H4 (cell line): ENCODE results near the gene C12orf57. TPM values are rescaled to one million over a fixed set of nuclear protein-coding genes. Genes with fewer than 3 reads are reported as not detected.

Experiments
- total RNA-seq: library from RNA; depleted of rRNA; stranded (reverse); fragments of >200 nt; shearing (Covaris generic); gene quantifications from 2 replicates; pipeline ENCODE4 v1.2.3, GENCODE V29; 2014; rRNA removed

The C12orf57 gene
- total RNA-seq, 1 experiment from 2014 or later = 219 TPM

Other genes starting within 250 kb of the C12orf57 start
- gene PIANP, start 243.2 kb upstream of the C12orf57 start, total RNA-seq = not detected in 2 replicates
- gene COPS7A, start 220.0 kb upstream of the C12orf57 start, total RNA-seq = 93.8 and 93.9 TPM in 2 replicates
- gene MLF2, start 190.9 kb upstream of the C12orf57 start, total RNA-seq = 314 and 332 TPM in 2 replicates
- gene PTMS, start 177.7 kb upstream of the C12orf57 start, total RNA-seq = 122 and 133 TPM in 2 replicates
- gene LAG3, start 171.5 kb upstream of the C12orf57 start, total RNA-seq = 0.06 TPM in 1 of 2 replicates, not detected in the other
- 0.12 TPM in 1 of 2 replicates, not detected in the other for gene CD4, start 154.5 kb upstream of the C12orf57 start, total RNA-seq
- gene GPR162, start 122.2 kb upstream of the C12orf57 start, total RNA-seq = 8.5 and 13.8 TPM in 2 replicates
- 29.5 and 35.2 TPM in 2 replicates for gene P3H3, start 115.6 kb upstream of the C12orf57 start, total RNA-seq
- gene GNB3, start 103.1 kb upstream of the C12orf57 start, total RNA-seq = 0.12 and 1.0 TPM in 2 replicates
- 75.3 and 101 TPM in 2 replicates for gene CDCA3, start 92.7 kb upstream of the C12orf57 start, total RNA-seq
- 86.2 and 91.4 TPM in 2 replicates for gene USP5, start 91.9 kb upstream of the C12orf57 start, total RNA-seq
- 2,242 and 2,549 TPM in 2 replicates for gene TPI1, start 76.5 kb upstream of the C12orf57 start, total RNA-seq
- gene SPSB2, start 70.7 kb upstream of the C12orf57 start, total RNA-seq = 10.8 TPM in 2 replicates
- 4.1 and 12.2 TPM in 2 replicates for gene LRRC23, start 39.2 kb upstream of the C12orf57 start, total RNA-seq
- gene ENO2, start 29.4 kb upstream of the C12orf57 start, total RNA-seq = 10.6 and 11.2 TPM in 2 replicates
- gene ATN1, start 16.1 kb upstream of the C12orf57 start, total RNA-seq = 6.0 and 14.2 TPM in 2 replicates
- not detected in 2 replicates for gene RNU7-1, start 206 bp upstream of the C12orf57 start, total RNA-seq
- gene PTPN6, start 7.3 kb downstream of the C12orf57 start, total RNA-seq = not detected in 2 replicates
- 486 and 563 TPM in 2 replicates for gene PHB2, start 26.6 kb downstream of the C12orf57 start, total RNA-seq
- gene EMG1, start 26.9 kb downstream of the C12orf57 start, total RNA-seq = 99.6 and 119 TPM in 2 replicates
- gene LPCAT3, start 74.5 kb downstream of the C12orf57 start, total RNA-seq = 85.6 and 97.8 TPM in 2 replicates
- gene C1S, start 116.7 kb downstream of the C12orf57 start, total RNA-seq = 72.4 and 88.1 TPM in 2 replicates
- gene C1R, start 148.4 kb downstream of the C12orf57 start, total RNA-seq = 71.4 and 104 TPM in 2 replicates
- gene C1RL, start 165.2 kb downstream of the C12orf57 start, total RNA-seq = 21.4 and 46.4 TPM in 2 replicates
- 0.88 TPM in 1 of 2 replicates, not detected in the other for gene RBP5, start 184.9 kb downstream of the C12orf57 start, total RNA-seq
- gene CLSTN3, start 186.3 kb downstream of the C12orf57 start, total RNA-seq = 40.1 and 60.6 TPM in 2 replicates
- gene PEX5, start 245.7 kb downstream of the C12orf57 start, total RNA-seq = 27.6 and 39.2 TPM in 2 replicates